Breast epithelium (tissue), 4 donors: ENCODE measurements around the gene UGT1A4. TPM values are rescaled to one million over a fixed set of nuclear protein-coding genes. Genes with fewer than 3 reads are reported as not detected.

Experiments used
- DNase-seq, 2 donors: peaks; one replicate each; pipeline ENCODE4 v3.0.0-alpha.2; 2019; ENCODE audit warnings: low spot score in 2 of 2
- H3K27ac ChIP-seq, 2 donors: fragments of 200-600 bp; sonication (generic) in 1 of 2; one replicate each; pipeline ENCODE4 v1.5.1; 2016 to 2019; ENCODE audit warnings: mild to moderate bottlenecking in 1 of 2
- H3K27me3 ChIP-seq, 2 donors: fragments of 200-600 bp; sonication (generic) in 1 of 2; one replicate each; pipeline versions ENCODE4 v1.5.1 to v1.6.0; 2017 to 2019; ENCODE audit warnings: control low read depth in 1 of 2, mild to moderate bottlenecking in 1 of 2
- H3K36me3 ChIP-seq: fragments of 200-600 bp; one replicate; pipeline ENCODE4 v1.5.1; 2019
- H3K4me1 ChIP-seq, 2 donors: fragments of 200-600 bp; sonication (generic); one replicate each; pipeline ENCODE4 v1.5.1; 2016 to 2019; ENCODE audit warnings: control low read depth in 1 of 2
- H3K4me3 ChIP-seq, 3 donors: fragments of 200-600 bp; sonication (generic); 1 replicate in 2 of 3; 2 replicates in 1 of 3; pipeline ENCODE4 v1.5.1; 2016 to 2019; ENCODE audit warnings: mild to moderate bottlenecking in 3 of 3, moderate library complexity in 2 of 3
- H3K9me3 ChIP-seq, 2 donors: fragments of 200-600 bp; sonication (generic) in 1 of 2; one replicate each; pipeline ENCODE4 v1.5.1; 2016 to 2019; ENCODE audit warnings: control low read depth in 1 of 2
- CTCF ChIP-seq, 3 donors: fragments of 450-650 bp; IDR thresholded peaks; one replicate each; pipeline ENCODE4 v1.5.1; 2016 to 2017; ENCODE audit warnings: antibody characterized with exemption in 3 of 3, mild to moderate bottlenecking in 3 of 3, moderate library complexity in 3 of 3
- POLR2A ChIP-seq: fragments of 450-650 bp; IDR thresholded peaks from one replicate; pipeline ENCODE4 v1.6.1; 2016; ENCODE audit warnings: antibody characterized with exemption, mild to moderate bottlenecking, moderate library complexity
- POLR2AphosphoS5 ChIP-seq, 3 donors: sonication (generic); formaldehyde crosslinking; IDR thresholded peaks; one replicate each; pipeline ENCODE4 v1.6.1; 2017; ENCODE audit warnings: antibody characterized with exemption in 3 of 3
- intact Hi-C: fragments of 100-400 bp; cut with DNase I; formaldehyde crosslinking; loops from one replicate; pipeline ENCODE4 v1.15.1; 2023; ENCODE audit warnings: low total_unique reads
- total RNA-seq, 3 donors: library from RNA; depleted of rRNA; stranded (reverse); fragments of >200 nt; gene quantifications; one replicate each; pipeline ENCODE4 v1.1.0, GENCODE V29; 2016

Gene UGT1A4
- total RNA-seq, 3 donors from 2014 or later: not detected

GRCh38 chr2:233795735-233796171, 77.2 kb downstream of the UGT1A4 start:
- Histone ChIP-seq H3K36me3 (no peaks in the 10 kb centered on the region), H3K27me3 (no peaks in the 10 kb centered on the region), H3K9me3 (no peaks in the 10 kb centered on the region), H3K27ac (no peak overlapping the region), H3K4me1 (no peaks in the 10 kb centered on the region), H3K4me3 (no peak overlapping the region)
- no peak for TF ChIP-seq POLR2AphosphoS5 (IDR thresholded peaks at IDR 0.05)
- TF ChIP-seq POLR2A: no peak
- no peak for TF ChIP-seq CTCF (IDR thresholded peaks at IDR 0.05)
- intact Hi-C loops: no loop called here
- no peak for DNase-seq

- no peak overlapping the region for H3K4me3 ChIP-seq
- DNase-seq: no peak
- H3K9me3 ChIP-seq: no peaks in the 10 kb centered on the region
- H3K27me3 ChIP-seq: no peaks in the 10 kb centered on the region
- no peak for TF ChIP-seq CTCF (IDR thresholded peaks at IDR 0.05)
- no peak for TF ChIP-seq POLR2AphosphoS5 (IDR thresholded peaks at IDR 0.05)
- TF ChIP-seq POLR2A: no peak
- intact Hi-C loops: no loop called here
- no peaks in the 10 kb centered on the region for H3K36me3 ChIP-seq
- no peak overlapping the region for H3K27ac ChIP-seq
- H3K4me1 ChIP-seq: no peaks in the 10 kb centered on the region
Measured at GRCh38 chr2:233796254-233796653, 77.7 kb downstream of the UGT1A4 start.

DNA sequence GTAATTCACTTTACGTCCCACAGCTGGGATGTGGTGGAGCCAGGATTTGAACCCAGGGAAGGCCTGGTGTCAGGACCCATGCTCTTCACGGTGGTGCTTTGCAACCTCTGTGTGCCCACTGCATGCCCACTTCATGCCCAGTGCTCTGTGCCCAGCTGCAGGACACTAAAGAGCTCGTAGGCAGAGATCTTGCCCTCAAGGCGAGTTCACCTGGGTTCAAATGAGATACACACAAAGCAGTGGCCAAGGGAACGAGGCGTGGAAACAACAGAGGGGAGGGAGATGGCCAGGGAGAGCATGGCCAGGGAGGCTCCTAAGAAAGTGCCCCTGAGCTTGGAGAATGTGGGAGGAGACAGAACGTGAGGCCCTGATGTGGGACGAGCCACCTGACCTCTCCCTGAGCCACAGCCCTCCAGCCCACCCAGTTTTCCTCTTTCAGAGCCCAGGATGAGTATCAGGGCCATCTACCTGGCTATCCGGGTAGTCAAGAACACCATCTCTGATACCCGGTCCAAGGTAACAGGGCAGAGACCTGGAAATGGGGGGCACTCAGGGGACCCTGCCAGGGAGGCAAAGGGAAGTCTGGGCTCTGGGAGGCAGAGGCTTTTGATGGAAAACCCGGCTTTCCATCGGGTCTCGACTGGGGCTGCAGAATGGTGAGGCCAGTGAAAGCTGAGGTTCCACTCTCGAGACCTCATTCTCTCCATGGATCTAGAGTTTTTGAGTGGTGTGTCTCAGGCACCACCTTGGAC, 80.0 kb downstream of the UGT1A4 start:
- peak in 1 of 2 donors; percentile 8 for DNase-seq
- no peaks in the 10 kb centered on the region for H3K9me3 ChIP-seq
- intact Hi-C loops: no loop called here
- TF ChIP-seq CTCF (IDR thresholded peaks at IDR 0.05) (no peak), POLR2A (no peak), POLR2AphosphoS5 (IDR thresholded peaks at IDR 0.05) (no peak)
- H3K4me3 ChIP-seq: no peak overlapping the region
- no peaks in the 10 kb centered on the region for H3K27me3 ChIP-seq
- no peaks in the 10 kb centered on the region for H3K4me1 ChIP-seq
- H3K27ac ChIP-seq: no peak overlapping the region
- no peaks in the 10 kb centered on the region for H3K36me3 ChIP-seq

- no peaks in the 10 kb centered on the region for H3K36me3 ChIP-seq
- peak in 1 of 2 donors; percentile 7 for DNase-seq
- TF ChIP-seq CTCF (IDR thresholded peaks at IDR 0.05) (no peak), POLR2AphosphoS5 (IDR thresholded peaks at IDR 0.05) (no peak), POLR2A (no peak)
- intact Hi-C loops: no loop called here
- no peaks in the 10 kb centered on the region for H3K4me1 ChIP-seq
- H3K27me3 ChIP-seq: no peaks in the 10 kb centered on the region
- no peak overlapping the region for H3K27ac ChIP-seq
- H3K9me3 ChIP-seq: no peaks in the 10 kb centered on the region
- H3K4me3 ChIP-seq: no peak overlapping the region
Measured at GRCh38 chr2:233799087-233799665, 80.6 kb downstream of the UGT1A4 start.

- Histone ChIP-seq H3K9me3 (no peaks in the 10 kb centered on the region), H3K27me3 (no peaks in the 10 kb centered on the region), H3K27ac (no peak overlapping the region), H3K4me1 (no peaks in the 10 kb centered on the region), H3K4me3 (no peak overlapping the region), H3K36me3 (no peaks in the 10 kb centered on the region)
- no peak for TF ChIP-seq CTCF (IDR thresholded peaks at IDR 0.05)
- TF ChIP-seq POLR2AphosphoS5 (IDR thresholded peaks at IDR 0.05): no peak
- no peak for TF ChIP-seq POLR2A
- DNase-seq: no peak
- intact Hi-C loops: no loop called here
Measured at GRCh38 chr2:233799716-233800115, 81.2 kb downstream of the UGT1A4 start.
